Breast epithelium (tissue), 4 donors: ENCODE data around the gene HS3ST3A1. TPM values are rescaled to one million over a fixed set of nuclear protein-coding genes. Genes with fewer than 3 reads are reported as not detected.
"Not testable (repeated sequence)": the region's sequence is repeated elsewhere in the genome, so short reads cannot be mapped to it uniquely, and the experiment has no call there.

Source experiments
- DNase-seq, 2 donors: peaks; one replicate each; pipeline ENCODE4 v3.0.0-alpha.2; 2019; ENCODE audit warnings: low spot score in 2 of 2
- H3K27ac ChIP-seq, 2 donors: fragments of 200-600 bp; sonication (generic) in 1 of 2; one replicate each; pipeline ENCODE4 v1.5.1; 2016 to 2019; ENCODE audit warnings: mild to moderate bottlenecking in 1 of 2
- H3K27me3 ChIP-seq, 2 donors: fragments of 200-600 bp; sonication (generic) in 1 of 2; one replicate each; pipeline versions ENCODE4 v1.5.1 to v1.6.0; 2017 to 2019; ENCODE audit warnings: control low read depth in 1 of 2, mild to moderate bottlenecking in 1 of 2
- H3K36me3 ChIP-seq: fragments of 200-600 bp; one replicate; pipeline ENCODE4 v1.5.1; 2019
- H3K4me1 ChIP-seq, 2 donors: fragments of 200-600 bp; sonication (generic); one replicate each; pipeline ENCODE4 v1.5.1; 2016 to 2019; ENCODE audit warnings: control low read depth in 1 of 2
- H3K4me3 ChIP-seq, 3 donors: fragments of 200-600 bp; sonication (generic); 1 replicate in 2 of 3; 2 replicates in 1 of 3; pipeline ENCODE4 v1.5.1; 2016 to 2019; ENCODE audit warnings: mild to moderate bottlenecking in 3 of 3, moderate library complexity in 2 of 3
- H3K9me3 ChIP-seq, 2 donors: fragments of 200-600 bp; sonication (generic) in 1 of 2; one replicate each; pipeline ENCODE4 v1.5.1; 2016 to 2019; ENCODE audit warnings: control low read depth in 1 of 2
- POLR2A ChIP-seq: fragments of 450-650 bp; IDR thresholded peaks from one replicate; pipeline ENCODE4 v1.6.1; 2016; ENCODE audit warnings: antibody characterized with exemption, mild to moderate bottlenecking, moderate library complexity
- POLR2AphosphoS5 ChIP-seq, 3 donors: sonication (generic); formaldehyde crosslinking; IDR thresholded peaks; one replicate each; pipeline ENCODE4 v1.6.1; 2017; ENCODE audit warnings: antibody characterized with exemption in 3 of 3
- intact Hi-C: fragments of 100-400 bp; cut with DNase I; formaldehyde crosslinking; loops from one replicate; pipeline ENCODE4 v1.15.1; 2023; ENCODE audit warnings: low total_unique reads
- total RNA-seq, 3 donors: library from RNA; depleted of rRNA; stranded (reverse); fragments of >200 nt; gene quantifications; one replicate each; pipeline ENCODE4 v1.1.0, GENCODE V29; 2016
- TF ChIP-seq, protein P1 (sequence below), 3 donors: fragments of 450-650 bp; IDR thresholded peaks; one replicate each; pipeline ENCODE4 v1.5.1; 2016 to 2017; ENCODE audit warnings: antibody characterized with exemption in 3 of 3, mild to moderate bottlenecking in 3 of 3, moderate library complexity in 3 of 3

The HS3ST3A1 gene
- total RNA-seq, 3 donors from 2014 or later: 0.66 to 1.4 (median 1.0) TPM

DNA sequence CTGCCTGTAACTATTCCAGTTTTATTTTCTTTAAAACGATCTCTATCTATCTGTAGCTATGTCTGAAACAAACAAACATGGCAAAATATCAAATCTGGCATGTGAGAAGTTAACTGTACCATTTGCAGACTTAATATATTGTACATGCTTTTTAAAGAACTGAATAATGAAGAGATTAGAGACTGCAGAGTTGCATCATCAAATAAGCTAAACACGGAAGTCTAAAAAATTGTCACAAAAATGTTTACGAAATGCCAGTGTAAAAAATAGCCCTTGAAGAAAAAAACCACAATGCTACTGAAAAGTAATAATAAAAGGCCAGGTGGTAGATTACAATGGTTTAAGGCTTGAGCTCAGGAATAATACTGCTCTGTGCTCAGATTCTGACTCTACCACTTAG, 43.1 kb downstream of the HS3ST3A1 start:
- no peaks in the 10 kb centered on the region for H3K27me3 ChIP-seq
- no peak for DNase-seq
- H3K4me3 ChIP-seq: no peak overlapping the region
- no peaks in the 10 kb centered on the region for H3K9me3 ChIP-seq
- TF ChIP-seq, protein P1, sequence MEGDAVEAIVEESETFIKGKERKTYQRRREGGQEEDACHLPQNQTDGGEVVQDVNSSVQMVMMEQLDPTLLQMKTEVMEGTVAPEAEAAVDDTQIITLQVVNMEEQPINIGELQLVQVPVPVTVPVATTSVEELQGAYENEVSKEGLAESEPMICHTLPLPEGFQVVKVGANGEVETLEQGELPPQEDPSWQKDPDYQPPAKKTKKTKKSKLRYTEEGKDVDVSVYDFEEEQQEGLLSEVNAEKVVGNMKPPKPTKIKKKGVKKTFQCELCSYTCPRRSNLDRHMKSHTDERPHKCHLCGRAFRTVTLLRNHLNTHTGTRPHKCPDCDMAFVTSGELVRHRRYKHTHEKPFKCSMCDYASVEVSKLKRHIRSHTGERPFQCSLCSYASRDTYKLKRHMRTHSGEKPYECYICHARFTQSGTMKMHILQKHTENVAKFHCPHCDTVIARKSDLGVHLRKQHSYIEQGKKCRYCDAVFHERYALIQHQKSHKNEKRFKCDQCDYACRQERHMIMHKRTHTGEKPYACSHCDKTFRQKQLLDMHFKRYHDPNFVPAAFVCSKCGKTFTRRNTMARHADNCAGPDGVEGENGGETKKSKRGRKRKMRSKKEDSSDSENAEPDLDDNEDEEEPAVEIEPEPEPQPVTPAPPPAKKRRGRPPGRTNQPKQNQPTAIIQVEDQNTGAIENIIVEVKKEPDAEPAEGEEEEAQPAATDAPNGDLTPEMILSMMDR (IDR thresholded peaks at IDR 0.05): no peak
- TF ChIP-seq POLR2A (no peak), POLR2AphosphoS5 (IDR thresholded peaks at IDR 0.05) (no peak)
- no peaks in the 10 kb centered on the region for H3K36me3 ChIP-seq
- H3K27ac ChIP-seq: no peak overlapping the region
- H3K4me1 ChIP-seq: no peaks in the 10 kb centered on the region
- intact Hi-C loops: no loop called here

DNA sequence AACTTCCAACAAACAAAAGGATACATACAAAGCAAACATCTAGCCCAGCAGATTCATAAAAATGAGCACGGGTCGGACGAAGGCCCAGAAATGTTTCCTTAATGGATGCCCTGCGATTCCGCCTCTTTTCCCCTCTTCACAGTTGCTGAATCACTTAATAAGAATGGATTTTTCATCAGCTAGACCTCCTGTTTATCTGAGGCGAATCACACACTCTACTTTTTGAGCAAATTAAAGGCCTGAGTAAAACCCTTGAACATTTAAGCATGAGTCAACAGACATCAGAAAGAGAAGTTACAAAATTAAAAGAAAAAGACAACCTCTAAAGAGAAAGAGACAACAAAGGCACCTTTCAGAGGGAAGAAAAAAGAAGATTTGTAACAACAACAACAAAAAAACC, 44.7 kb downstream of the HS3ST3A1 start:
- no peak overlapping the region for H3K27ac ChIP-seq
- TF ChIP-seq, protein P1 (IDR thresholded peaks at IDR 0.05): no peak
- TF ChIP-seq POLR2A (no peak), POLR2AphosphoS5 (IDR thresholded peaks at IDR 0.05) (no peak)
- no peaks in the 10 kb centered on the region for H3K36me3 ChIP-seq
- H3K27me3 ChIP-seq: no peaks in the 10 kb centered on the region
- H3K9me3 ChIP-seq: no peaks in the 10 kb centered on the region
- no peak for DNase-seq
- no peaks in the 10 kb centered on the region for H3K4me1 ChIP-seq
- no peak overlapping the region for H3K4me3 ChIP-seq
- intact Hi-C loops: no loop called here

DNA sequence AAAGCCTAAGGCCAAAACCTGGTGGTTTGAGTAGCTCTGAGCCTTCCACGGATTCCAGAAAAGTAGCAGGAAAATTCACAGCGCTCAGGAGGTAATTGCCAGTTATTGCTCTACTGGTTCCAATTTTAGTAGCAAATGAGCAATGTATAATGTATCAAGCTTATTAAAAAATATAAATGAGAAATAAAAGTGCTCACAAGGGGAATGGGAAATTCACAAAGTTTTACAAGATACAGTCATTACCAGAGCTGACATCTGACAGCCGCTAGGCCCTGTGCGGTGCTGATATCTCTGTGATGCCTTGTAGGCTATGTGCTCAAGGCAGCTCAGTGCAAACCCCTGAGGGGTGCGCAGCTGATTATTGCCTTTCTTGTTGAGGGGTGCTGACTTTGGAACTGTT, 47.5 kb downstream of the HS3ST3A1 start:
- Histone ChIP-seq H3K4me1 (no peaks in the 10 kb centered on the region), H3K9me3 (no peaks in the 10 kb centered on the region), H3K4me3 (no peak overlapping the region), H3K36me3 (no peaks in the 10 kb centered on the region), H3K27ac (no peak overlapping the region), H3K27me3 (no peaks in the 10 kb centered on the region)
- intact Hi-C loops: loop anchor here (5.0 kb wide), 1 partner anchor 353 kb away; no protein-coding TSS in a partner anchor
- no peak for DNase-seq
- TF ChIP-seq, protein P1 (IDR thresholded peaks at IDR 0.05): no peak

DNA sequence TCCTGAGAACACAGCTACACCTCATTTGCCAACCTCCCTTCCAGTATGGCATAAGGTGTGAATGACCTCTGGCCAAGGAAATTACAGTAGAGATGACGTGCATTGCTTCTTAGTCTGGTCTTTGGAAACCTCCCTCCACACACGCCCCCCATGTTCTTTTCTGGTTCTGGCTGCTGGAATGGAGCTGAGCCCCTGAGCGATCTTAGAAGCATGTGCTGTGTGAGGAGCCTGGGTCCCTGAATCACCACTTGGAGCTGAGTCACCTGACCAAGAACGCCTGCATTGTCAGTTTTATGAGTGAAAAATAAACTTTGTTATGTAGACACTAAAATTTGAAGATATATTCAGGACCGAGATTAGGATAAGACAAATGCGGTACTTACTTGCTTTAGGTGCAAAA, 51.4 kb downstream of the HS3ST3A1 start:
- no peak for DNase-seq
- Histone ChIP-seq H3K36me3 (no peaks in the 10 kb centered on the region), H3K27me3 (no peaks in the 10 kb centered on the region), H3K4me1 (no peaks in the 10 kb centered on the region), H3K9me3 (no peaks in the 10 kb centered on the region), H3K27ac (no peak overlapping the region), H3K4me3 (no peak overlapping the region)
- intact Hi-C loops: loop anchor here (5.0 kb wide), 1 partner anchor 357 kb away; no protein-coding TSS in a partner anchor
- no peak for TF ChIP-seq POLR2AphosphoS5 (IDR thresholded peaks at IDR 0.05)
- TF ChIP-seq, protein P1 (IDR thresholded peaks at IDR 0.05): no peak
- no peak for TF ChIP-seq POLR2A

DNA sequence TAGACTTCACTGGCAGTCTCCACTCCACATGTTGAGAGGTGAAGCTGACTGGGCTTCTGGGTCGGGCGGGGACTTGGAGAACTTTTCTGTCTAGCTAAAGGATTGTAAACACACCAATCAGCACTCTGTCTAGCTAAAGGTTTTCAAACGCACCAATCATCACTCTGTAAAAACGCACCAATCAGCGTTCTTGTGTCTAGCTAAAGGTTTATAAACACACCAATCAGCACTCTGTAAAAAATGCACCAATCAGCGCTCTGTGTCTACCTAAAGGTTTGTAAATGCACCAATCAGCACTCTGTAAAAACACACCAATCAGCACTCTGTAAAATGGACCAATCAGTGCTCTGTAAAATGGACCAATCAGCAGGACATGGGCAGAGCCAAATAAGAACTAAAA, 53.2 kb downstream of the HS3ST3A1 start:
- H3K4me3 ChIP-seq, H3K36me3 ChIP-seq, DNase-seq, intact Hi-C loops, H3K27ac ChIP-seq, H3K9me3 ChIP-seq, H3K4me1 ChIP-seq, H3K27me3 ChIP-seq: not testable (repeated sequence)

DNA sequence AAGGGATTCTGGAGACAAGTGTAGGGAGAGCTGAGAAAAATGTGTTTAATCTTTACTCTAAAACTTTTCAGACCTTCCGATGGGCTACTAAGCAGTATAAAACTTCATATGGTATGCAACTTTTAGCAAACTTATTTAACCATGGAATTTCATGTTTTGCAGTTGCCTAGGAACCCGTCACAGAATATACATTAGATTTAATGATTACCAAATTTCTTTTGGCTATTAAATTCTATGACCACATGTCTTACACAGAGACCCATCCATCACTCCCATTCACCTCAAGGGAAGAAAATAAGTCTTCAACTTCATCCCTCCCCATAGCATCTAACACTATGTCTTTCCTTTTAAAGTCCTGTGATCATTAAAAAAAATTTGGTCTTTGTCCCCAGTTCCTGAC, 54.9 kb downstream of the HS3ST3A1 start:
- DNase-seq: no peak
- intact Hi-C loops: loop anchor here (2.0 kb wide), 1 partner anchor 44 kb away; no protein-coding TSS in a partner anchor
- no peaks in the 10 kb centered on the region for H3K9me3 ChIP-seq
- H3K27ac ChIP-seq: no peak overlapping the region
- no peak for TF ChIP-seq POLR2AphosphoS5 (IDR thresholded peaks at IDR 0.05)
- no peak for TF ChIP-seq POLR2A
- TF ChIP-seq, protein P1 (IDR thresholded peaks at IDR 0.05): no peak
- no peaks in the 10 kb centered on the region for H3K27me3 ChIP-seq
- H3K4me3 ChIP-seq: no peak overlapping the region
- no peaks in the 10 kb centered on the region for H3K4me1 ChIP-seq
- H3K36me3 ChIP-seq: no peaks in the 10 kb centered on the region
